Heart right ventricle (tissue), 16 donors: ENCODE results near the gene KIF7. TPM values are rescaled to one million over a fixed set of nuclear protein-coding genes. Genes with fewer than 3 reads are reported as not detected.

ENCODE experiments used
- ATAC-seq, 8 donors: fragments of 200-7000 bp; cut with Tn5 transposase; one replicate each; pipeline ENCODE4 v1.9.1; 2020; ENCODE audit warnings: mild to moderate bottlenecking in 8 of 8, moderate library complexity in 8 of 8, moderate number of reproducible peaks in 1 of 8
- DNase-seq, 2 donors: peaks; one replicate each; pipeline ENCODE4 v3.0.0-alpha.2; 2020
- H3K27ac ChIP-seq, 10 donors: fragments of 200-600 bp; sonication (generic) in 2 of 10; one replicate each; pipeline versions ENCODE4 v1.5.0 to v1.8.0; 2020 to 2022; ENCODE audit warnings: mild to moderate bottlenecking in 3 of 10
- H3K27me3 ChIP-seq, 7 donors: fragments of 200-600 bp; one replicate each; pipeline ENCODE4 v1.8.0; 2021 to 2022; ENCODE audit warnings: mild to moderate bottlenecking in 2 of 7
- H3K36me3 ChIP-seq, 9 donors: fragments of 200-600 bp; sonication (generic) in 1 of 9; one replicate each; pipeline versions ENCODE4 v1.5.0 to v1.8.0; 2020 to 2022; ENCODE audit warnings: mild to moderate bottlenecking in 2 of 9
- H3K4me1 ChIP-seq, 9 donors: fragments of 200-600 bp; sonication (generic) in 1 of 9; one replicate each; pipeline versions ENCODE4 v1.5.0 to v1.8.0; 2020 to 2022; ENCODE audit warnings: mild to moderate bottlenecking in 4 of 9
- H3K4me3 ChIP-seq, 10 donors: fragments of 200-600 bp; sonication (generic) in 2 of 10; one replicate each; pipeline versions ENCODE4 v1.5.0 to v1.8.0; 2020 to 2022; ENCODE audit warnings: mild to moderate bottlenecking in 7 of 10, moderate library complexity in 2 of 10
- H3K9me3 ChIP-seq, 11 donors: fragments of 200-600 bp in 10 of 11; sonication (generic) in 2 of 11; one replicate each; pipeline versions ENCODE4 v1.5.0 to v1.8.0; 2013 to 2022; ENCODE audit warnings: mild to moderate bottlenecking in 2 of 11, control low read depth in 1 of 11, moderate library complexity in 1 of 11
- WGBS, 2 donors: extraction: QIAGEN DNeasy Blood & Tissue Kit; methylation state at CpG; one replicate each; pipeline ENCODE4 v1.1.7; 2013; ENCODE audit warnings: inconsistent platforms in 1 of 2; 5-methylcytosine and 5-hydroxymethylcytosine counted together
- intact Hi-C, 10 donors: fragments of 100-400 bp; cut with DNase I; formaldehyde crosslinking; loops; one replicate each; pipeline versions ENCODE4 v1.11.1 to v1.14.2; 2022
- polyA plus RNA-seq, 2 donors: library from polyadenylated mRNA; stranded (reverse); fragments of 200-250 nt; gene quantifications; one replicate each; pipeline ENCODE4 v1.2.3, GENCODE V29; 2013
- total RNA-seq, 10 donors: library from RNA; stranded (reverse); fragmentation: NEBNext Ultra II Directional in 3 of 10; extraction: Animal tissue kit (Norgen Biotek cat#: 25700) in 3 of 10; gene quantifications; one replicate each; pipeline versions ENCODE4 v1.2.1 to v1.2.4, GENCODE V29; 2021 to 2023
- TF ChIP-seq, protein P1 (sequence below), 9 donors: fragments of 200-600 bp; sonication (generic) in 2 of 9; IDR thresholded peaks; one replicate each; pipeline versions ENCODE4 v1.5.0 to v1.8.0; 2021 to 2022; ENCODE audit warnings: antibody characterized with exemption in 9 of 9, mild to moderate bottlenecking in 5 of 9, moderate library complexity in 1 of 9
- donor health status: Arrhythmogenic right ventricular cardiomyopathy.
- donor health status: ischemic (EF 13 %, LVEDD 7.1; RV severe dilation, severe dysfunction).
- donor health status: healthy with polysubstance abuse.
- donor health status: DM: no; HTN: yes; CAD: no.
- donor health status: DM: no; HTN: no; CAD: no.
- donor health status: ischemic (EF 25% LVEDD 6.9; RV normal size, moderate dysfunction).
- donor health status: ischemic (EF 25% LVEDD 5.7; RV mildly dilated, moderate dysfunction).
- donor health status: healthy.
- donor health status: DM: yes; HTN: yes; CAD: no.
- donor health status: Ischemic cardiomyopathy.
- donor health status: ischemic (EF 35%, LVEDD 5.7; RV mildly dilated, moderate dysfunction).
- donor health status: nonischemic (EF 11% LVEDD 7.7; RV severe dilation, severe dysfunction).
- donor health status: DM: yes; HTN: yes; CAD: no.
- donor health status: PGD.
- donor health status: ischemic (EF 29% LVEDD 5.4; RV normal size, mild dysfunction).
- donor health status: nonischemic (EF 23%, LVEDD 6.1; RV moderate dilation, normal function).

The KIF7 gene
- total and polyA plus RNA-seq, 12 donors = 1.5 to 4.7 (median 3.1) TPM

DNA sequence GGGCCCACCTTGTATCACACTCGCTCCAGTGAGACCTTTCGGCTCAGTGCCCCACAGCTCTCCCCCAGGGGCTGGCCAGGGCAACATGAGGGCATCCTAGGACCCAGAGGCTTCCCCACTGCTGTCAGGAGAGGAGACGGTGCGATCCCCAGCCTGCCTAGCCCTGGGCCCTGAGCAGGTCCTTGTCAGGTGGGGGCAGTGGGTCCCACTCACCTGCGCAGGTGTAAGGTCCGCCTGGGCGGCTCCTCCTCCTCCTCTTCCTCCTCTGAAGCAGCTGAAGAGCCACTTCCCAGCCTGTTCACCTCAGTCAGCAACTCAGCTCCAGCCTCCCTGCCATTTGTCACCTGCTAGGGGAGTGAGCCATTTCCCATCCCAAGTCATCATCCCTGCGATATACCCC is 9.6 kb downstream of the KIF7 start:
- Histone ChIP-seq H3K9me3 (no peaks in the 10 kb centered on the region), H3K27me3 (peaks cover 0 to 5% (median 0%) of the 10 kb centered on the region in 7 donors), H3K4me3 (no peak overlapping the region), H3K27ac (no peak overlapping the region), H3K36me3 (peaks cover 0 to 26% (median 0%) of the 10 kb centered on the region in 9 donors), H3K4me1 (peaks cover 0 to 12% (median 0%) of the 10 kb centered on the region in 9 donors)
- DNase-seq = no peak
- intact Hi-C loops = loop anchor here in 3 of 10 donors (2.0 to 10.0 kb wide), 3 partner anchors 49 to 103 kb away; partner anchors contain the start of genes PEX11A (in 1 of the 3) and WDR93 (in 1 of the 3)
- ATAC-seq = no peak
- WGBS, 2 donors = 94 to 97% methylated on average over 8 of the region's 8 CpGs
- TF ChIP-seq, protein P1, sequence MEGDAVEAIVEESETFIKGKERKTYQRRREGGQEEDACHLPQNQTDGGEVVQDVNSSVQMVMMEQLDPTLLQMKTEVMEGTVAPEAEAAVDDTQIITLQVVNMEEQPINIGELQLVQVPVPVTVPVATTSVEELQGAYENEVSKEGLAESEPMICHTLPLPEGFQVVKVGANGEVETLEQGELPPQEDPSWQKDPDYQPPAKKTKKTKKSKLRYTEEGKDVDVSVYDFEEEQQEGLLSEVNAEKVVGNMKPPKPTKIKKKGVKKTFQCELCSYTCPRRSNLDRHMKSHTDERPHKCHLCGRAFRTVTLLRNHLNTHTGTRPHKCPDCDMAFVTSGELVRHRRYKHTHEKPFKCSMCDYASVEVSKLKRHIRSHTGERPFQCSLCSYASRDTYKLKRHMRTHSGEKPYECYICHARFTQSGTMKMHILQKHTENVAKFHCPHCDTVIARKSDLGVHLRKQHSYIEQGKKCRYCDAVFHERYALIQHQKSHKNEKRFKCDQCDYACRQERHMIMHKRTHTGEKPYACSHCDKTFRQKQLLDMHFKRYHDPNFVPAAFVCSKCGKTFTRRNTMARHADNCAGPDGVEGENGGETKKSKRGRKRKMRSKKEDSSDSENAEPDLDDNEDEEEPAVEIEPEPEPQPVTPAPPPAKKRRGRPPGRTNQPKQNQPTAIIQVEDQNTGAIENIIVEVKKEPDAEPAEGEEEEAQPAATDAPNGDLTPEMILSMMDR (IDR thresholded peaks at IDR 0.05) = no peak

DNA sequence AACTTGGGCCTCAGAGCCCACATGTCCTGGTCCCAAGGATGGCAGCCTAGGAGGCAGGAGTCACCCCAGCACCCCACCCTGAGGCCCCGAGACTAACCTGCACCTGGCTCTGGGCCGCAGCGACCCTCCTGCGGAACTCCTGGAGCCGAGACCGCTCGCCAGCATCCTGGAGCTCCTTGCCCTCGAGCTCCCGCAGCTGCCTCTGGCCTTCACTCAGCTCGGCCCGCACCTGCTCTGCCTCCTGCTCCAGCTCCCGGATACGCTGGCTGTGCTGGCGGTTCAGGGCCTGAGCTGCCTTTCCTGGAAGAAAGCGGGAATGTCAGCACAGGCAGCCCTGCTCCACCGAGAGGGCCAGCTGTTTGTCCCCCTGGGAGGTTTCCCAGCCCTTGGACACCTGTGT is 13.2 kb downstream of the KIF7 start:
- DNase-seq (no peak), ATAC-seq (peak in 3 of 8 donors; percentile 4 to 18 (median 8))
- Histone ChIP-seq H3K4me1 (peaks cover 0 to 8% (median 0%) of the 10 kb centered on the region in 9 donors), H3K27ac (peak overlapping the region in 3 of 10 donors; percentile 8 to 67 (median 20)), H3K9me3 (no peaks in the 10 kb centered on the region), H3K4me3 (no peak overlapping the region), H3K27me3 (no peaks in the 10 kb centered on the region), H3K36me3 (peaks cover 0 to 14% (median 0%) of the 10 kb centered on the region in 9 donors)
- 94% methylated on average over 16 of the region's 16 CpGs for WGBS, 2 donors
- intact Hi-C loops = loop anchor here in 1 of 10 donors (10.0 kb wide), 1 partner anchor 53 kb away; the partner anchor contains the start of genes PEX11A and WDR93
- TF ChIP-seq, protein P1 (IDR thresholded peaks at IDR 0.05) = no peak

DNA sequence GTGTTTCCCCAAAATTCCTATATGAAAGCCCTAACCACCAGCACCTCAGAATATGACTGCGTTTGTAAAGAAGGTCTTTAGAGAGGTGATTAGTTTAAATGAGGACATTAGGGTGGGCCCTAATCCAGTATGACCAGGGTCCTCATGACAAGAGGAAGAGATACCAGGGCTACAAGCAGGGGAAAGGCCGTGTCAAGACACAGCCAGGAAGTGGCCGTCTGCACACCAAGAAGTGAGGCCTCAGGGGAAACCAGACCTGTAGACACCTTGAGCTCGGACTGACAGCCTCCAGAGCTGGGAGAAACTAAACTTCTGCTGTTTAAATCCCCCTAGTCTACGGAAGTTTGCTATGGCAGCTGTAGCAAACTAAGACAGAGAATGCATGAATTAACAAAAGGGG is 14.2 kb downstream of the KIF7 start:
- no peak overlapping the region for H3K27ac ChIP-seq
- no peak overlapping the region for H3K4me3 ChIP-seq
- H3K9me3 ChIP-seq = no peaks in the 10 kb centered on the region
- WGBS, 2 donors = 77 to 78% methylated on average over 5 of the region's 5 CpGs
- H3K36me3 ChIP-seq = peaks cover 0 to 14% (median 0%) of the 10 kb centered on the region in 9 donors
- DNase-seq (no peak), ATAC-seq (no peak)
- intact Hi-C loops = loop anchor here in 1 of 10 donors (10.0 kb wide), 1 partner anchor 54 kb away; the partner anchor contains the start of genes PEX11A and WDR93
- TF ChIP-seq, protein P1 (IDR thresholded peaks at IDR 0.05) = no peak
- H3K27me3 ChIP-seq = no peaks in the 10 kb centered on the region
- peaks cover 0 to 6% (median 0%) of the 10 kb centered on the region in 9 donors for H3K4me1 ChIP-seq

DNA sequence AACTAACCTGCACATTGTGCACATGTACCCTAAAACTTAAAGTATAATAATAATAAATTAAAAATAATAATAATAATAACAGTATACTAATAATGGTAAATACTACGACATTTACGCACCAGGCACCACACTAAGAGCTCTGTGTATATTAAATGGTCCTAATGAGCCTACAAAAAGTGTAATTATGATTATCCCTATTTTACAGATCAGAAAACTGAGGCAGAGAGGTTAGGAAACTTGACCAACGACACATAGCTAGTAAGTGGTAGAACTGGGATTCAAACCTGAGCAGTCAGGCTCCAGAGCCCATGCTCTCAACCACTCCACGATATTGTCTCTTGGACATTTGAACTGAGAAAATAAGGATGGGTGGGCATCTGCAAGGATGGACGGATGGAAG is 15.0 kb downstream of the KIF7 start:
- DNase-seq = no peak
- Histone ChIP-seq H3K27me3 (no peaks in the 10 kb centered on the region), H3K4me1 (peaks cover 0 to 6% (median 0%) of the 10 kb centered on the region in 9 donors), H3K27ac (no peak overlapping the region), H3K9me3 (no peaks in the 10 kb centered on the region), H3K36me3 (peaks cover 0 to 14% (median 0%) of the 10 kb centered on the region in 9 donors), H3K4me3 (no peak overlapping the region)
- no peak for ATAC-seq
- intact Hi-C loops = loop anchor here in 1 of 10 donors (10.0 kb wide), 1 partner anchor 55 kb away; the partner anchor contains the start of genes PEX11A and WDR93
- WGBS, 2 donors = 94 to 98% methylated on average over 5 of the region's 5 CpGs
- TF ChIP-seq, protein P1 (IDR thresholded peaks at IDR 0.05) = no peak
